C1 segment of cervical spinal cord (tissue), 14 donors: ENCODE results near the gene LRRC1.
"Not testable (repeated sequence)": the region's sequence is repeated elsewhere in the genome, so short reads cannot be mapped to it uniquely, and the experiment has no call there.

Experiments used
- DNase-seq, 14 donors: peaks; one replicate each; lab custom pipeline; 2025; lab: John Stamatoyannopoulos, UW

Gene LRRC1

DNA sequence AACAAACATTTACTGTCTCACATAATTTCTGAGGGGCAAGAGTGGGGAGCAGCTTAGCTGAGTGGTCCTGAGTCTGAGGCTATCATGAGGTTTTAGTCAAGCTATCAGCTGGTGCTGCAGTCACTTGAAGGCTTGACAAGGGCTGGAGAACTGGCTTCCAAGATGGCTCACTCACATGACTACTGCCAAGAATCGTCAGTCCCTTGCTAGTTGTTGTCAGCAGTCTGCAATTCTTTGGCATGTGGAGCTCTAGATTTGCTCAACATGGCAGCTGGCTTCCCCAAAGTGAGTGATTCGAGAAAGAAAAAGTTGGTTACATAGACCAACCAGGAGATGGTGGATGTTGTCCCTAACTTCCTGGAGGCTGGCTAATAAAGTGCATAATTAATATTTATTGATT is 2.8 kb upstream of the LRRC1 start:
- no peak for DNase-seq

DNA sequence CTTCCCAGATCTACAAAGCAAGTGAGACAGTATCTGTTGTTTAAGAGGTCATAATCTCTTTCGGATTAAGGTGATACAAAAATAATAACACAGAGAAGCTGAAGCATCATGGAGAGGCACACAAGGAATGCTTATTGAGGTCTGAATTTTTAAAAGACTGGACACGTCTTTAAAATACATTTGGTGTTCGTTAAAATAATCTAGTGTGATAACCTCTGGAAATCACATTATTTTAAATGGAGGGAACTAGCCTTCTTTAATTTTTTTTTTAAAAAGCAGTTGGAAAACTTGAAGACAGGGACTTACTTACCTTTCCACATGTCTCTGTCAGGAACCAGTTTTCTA is 1.9 kb upstream of the LRRC1 start:
- DNase-seq = no peak

DNA sequence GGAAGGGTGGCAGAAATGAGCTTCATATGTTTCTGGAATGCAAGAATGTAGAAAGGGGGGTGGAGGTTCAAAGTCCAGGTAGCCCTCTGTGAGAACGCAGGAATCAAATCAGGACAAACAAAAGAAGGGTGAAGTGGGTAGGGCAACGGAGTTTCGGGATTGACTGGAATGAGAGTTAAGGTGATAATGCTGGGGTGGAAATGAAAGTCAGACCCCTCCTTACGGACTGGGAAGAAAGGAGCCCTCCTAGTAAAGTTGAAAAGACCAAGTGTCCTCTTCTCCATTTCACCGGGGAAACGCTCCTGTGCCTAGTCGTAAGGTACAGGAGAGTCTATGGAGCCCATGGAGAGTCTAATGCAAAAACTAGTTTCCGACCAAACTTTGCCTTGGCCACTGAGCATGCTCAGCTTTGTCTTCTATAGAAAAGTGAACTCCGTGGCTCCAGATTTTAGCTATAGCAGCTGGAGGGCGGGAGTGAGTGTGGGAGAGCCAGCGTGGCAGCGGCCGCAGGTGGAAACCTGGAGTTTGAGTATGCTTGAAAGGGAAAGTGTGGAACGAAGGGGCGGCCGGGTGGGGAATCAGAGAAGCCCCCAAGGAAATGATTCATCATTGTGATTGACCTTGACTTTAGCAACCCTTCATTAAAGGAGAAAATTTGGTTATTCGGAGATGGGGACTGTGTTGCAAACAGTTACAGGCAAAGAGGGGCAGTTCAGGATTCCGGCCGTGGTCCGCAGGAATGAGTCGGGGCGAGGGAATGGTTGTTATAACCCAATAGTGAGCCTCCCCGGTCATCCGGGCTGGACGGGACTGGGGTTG is 1.3 kb upstream of the LRRC1 start:
- DNase-seq = peak in 5 of 14 donors; percentile 12 to 49 (median 34)

DNA sequence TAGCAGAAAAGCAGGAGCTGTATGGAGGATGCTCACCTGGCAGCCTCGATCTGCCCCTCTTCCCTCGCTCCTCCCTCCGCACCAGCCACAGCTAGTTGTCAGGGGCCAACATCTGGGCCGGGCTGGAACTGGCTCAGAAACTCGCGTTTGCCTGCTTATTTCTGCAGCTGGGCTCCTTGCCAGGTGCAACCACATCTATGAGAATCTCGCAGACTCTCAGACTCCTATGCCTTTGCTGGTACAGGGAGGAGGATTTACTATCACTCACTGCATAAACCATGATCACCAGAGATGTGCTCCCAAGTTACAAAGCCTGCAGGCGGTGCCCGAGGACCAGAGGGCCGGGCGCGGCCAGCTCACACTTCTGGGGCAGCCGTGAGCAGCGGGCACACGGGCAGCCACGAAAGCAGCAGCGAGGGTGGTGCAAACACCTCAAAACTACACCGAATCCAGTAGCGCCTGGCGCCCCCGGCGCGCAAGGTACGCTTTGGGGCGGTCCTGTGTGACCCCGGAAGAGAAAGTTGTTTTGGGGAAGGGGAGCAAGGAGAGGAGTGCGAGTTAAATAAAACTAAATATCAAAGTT is 577 bp upstream of the LRRC1 start:
- DNase-seq = peak in 13 of 14 donors; percentile 58 to 94 (median 85)

DNA sequence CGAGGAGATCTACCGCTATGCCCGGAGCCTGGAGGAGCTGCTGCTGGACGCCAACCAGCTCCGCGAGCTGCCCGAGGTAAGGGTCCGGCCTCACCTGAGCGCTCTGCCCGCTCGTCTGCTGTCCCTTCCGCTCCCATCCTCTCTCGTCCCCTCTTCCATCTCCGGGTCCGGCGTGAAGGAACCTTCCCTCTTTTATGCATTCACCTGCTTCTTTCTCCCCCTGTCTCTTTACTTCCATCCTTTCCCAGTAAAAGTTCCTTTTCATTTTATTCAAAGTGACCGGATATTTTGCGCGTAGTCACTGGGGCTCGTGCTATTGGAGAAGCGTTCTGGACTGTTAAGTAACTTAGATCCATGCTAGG is 516 bp downstream of the LRRC1 start:
- DNase-seq = peak in 1 of 14 donors; percentile 29

DNA sequence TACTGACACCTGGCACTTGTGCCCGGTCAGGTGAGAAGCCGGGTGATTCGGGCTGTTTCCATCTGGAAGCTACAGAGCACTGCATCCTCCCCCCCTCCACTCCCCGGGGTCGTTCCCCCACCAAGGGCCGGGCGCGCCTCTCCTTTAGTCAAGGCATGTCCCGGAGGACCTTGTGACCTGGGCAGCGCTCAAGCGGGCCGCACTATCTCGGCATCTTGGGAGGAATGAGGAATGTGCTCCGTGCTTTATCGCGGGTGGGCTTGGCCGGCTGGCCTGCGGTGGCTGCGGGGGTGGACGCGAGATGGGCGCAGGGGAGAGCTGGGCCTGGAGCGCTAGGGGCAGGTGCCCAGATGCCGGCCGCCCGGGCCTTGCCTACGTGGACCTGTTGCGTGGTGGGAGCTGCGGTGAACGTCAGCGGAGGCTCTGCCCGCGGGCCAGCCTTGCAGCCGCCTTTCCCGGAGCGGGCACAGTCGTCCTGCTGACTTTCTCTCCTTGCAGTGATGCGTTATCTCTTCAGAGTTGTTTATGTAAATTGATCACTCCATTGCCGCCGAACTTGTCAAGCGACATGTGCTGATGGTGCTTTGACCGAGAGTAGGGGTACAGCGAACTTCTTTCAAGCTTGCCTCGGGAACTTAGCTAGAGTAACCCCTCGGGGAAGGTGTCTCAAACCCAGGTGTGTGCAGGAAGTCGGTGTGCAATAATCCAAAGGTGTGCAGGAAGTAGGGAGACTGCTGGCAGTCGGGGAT is 1.1 kb downstream of the LRRC1 start:
- peak in 7 of 14 donors; percentile 10 to 65 (median 47) for DNase-seq

DNA sequence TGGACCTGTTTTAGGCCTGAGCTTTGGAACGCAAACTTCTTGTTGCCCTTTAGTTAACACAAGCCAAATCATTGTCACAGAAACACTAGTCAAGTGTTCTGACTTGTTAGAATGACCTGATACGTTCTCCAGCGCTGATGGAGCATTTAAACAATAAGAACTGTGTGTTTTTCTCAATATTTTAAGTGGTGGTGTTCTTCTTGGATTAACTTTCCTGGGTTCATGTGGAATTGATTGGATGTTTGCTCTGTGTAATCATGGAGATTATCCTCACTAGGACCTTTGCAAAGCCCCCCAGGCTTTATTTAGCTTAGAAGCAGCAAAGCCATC is 1.6 kb downstream of the LRRC1 start:
- DNase-seq = no peak

DNA sequence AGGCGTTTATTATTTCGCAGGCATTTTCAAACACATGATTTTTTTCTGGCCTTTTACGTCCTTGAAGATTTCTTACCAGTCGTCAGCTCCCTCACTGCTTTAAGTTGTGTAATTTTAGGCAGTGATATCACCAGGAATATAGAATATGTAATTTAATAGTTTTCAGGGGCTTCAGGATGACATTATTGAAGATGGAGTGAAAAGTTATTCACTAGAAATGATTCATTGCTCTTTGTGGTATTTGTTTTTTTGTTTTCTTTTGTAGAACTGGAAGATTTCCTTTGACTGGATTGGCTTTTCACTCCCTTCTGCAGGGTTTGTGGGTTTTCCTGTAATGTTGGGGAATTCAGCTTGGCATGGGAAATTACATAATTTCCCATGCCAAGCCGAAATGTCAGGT is 2.0 kb downstream of the LRRC1 start:
- no peak for DNase-seq

DNA sequence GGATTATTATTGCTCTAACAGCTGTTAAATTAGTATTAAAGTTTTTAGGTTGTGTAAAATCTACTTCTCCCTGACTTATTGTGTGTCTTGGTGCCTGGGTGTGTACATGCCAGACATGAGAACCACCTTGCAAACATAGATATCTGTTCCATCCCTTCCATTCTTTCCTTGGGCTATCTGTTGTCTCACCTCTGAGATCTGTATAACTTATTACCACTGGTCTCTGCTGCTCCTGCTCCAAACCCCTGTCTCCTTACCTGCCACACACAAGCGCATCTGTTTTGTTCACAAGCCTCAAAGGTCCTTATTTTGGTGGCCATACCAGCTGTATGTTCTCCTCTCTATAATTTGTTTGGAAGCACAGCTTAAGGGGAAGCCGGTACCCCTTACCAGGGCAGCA is 2.5 kb downstream of the LRRC1 start:
- no peak for DNase-seq

DNA sequence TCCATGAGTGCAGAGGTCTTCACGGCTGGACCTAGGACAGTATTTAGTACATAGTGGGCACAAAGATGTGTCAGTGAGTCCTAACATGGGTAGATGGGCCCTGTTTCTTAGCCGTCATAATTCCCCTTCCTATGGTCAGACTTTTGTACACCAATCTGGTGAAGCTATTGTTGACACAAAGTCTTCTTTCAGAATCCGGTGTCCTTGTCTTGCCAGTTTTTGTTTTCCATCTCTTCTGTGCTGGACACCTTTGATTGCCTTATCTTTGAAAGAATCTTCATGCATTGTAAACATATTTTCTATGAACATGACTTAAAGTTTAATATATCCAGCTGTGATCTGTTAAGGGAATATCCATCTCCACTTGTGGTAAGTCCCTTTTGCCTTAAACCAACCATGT is 4.5 kb downstream of the LRRC1 start:
- DNase-seq = no peak

DNA sequence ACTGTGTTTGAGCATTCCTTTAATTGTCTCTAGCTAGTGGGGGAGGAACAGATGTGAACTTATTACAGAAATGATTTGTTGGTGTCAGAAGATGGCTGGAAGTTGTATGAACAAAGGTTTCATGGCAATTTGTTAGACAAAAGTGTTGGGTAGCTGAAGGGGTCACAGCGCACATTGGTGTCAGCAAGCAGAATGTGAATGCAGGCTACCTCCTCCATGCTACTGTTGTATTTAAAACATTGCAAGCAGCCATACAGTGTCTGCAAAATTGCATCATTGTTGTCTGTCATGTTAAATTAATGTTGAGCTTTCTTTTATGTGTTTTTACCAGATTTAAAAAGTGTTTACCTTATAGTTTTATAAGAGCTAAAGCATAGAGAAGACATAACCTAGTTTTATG is 6.2 kb downstream of the LRRC1 start:
- no peak for DNase-seq

DNA sequence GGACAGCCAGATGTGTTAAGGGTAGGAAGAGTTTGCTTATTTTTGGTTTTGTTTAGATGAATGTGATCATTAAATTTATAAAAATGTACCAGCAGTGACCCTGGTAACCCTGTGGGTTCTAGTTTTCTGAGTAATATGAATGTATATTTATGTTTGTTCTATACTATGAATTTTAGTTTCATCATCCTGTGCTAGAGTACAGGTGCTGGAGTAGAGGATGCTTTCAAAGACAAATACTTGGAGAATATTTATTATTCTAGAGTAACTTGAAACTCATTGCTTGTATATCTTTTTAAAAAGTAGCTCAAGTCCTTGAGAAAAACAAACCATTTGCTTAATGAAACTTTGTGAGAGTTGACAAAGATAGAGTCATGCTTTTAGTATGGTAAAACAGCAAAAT is 7.8 kb downstream of the LRRC1 start:
- no peak for DNase-seq

DNA sequence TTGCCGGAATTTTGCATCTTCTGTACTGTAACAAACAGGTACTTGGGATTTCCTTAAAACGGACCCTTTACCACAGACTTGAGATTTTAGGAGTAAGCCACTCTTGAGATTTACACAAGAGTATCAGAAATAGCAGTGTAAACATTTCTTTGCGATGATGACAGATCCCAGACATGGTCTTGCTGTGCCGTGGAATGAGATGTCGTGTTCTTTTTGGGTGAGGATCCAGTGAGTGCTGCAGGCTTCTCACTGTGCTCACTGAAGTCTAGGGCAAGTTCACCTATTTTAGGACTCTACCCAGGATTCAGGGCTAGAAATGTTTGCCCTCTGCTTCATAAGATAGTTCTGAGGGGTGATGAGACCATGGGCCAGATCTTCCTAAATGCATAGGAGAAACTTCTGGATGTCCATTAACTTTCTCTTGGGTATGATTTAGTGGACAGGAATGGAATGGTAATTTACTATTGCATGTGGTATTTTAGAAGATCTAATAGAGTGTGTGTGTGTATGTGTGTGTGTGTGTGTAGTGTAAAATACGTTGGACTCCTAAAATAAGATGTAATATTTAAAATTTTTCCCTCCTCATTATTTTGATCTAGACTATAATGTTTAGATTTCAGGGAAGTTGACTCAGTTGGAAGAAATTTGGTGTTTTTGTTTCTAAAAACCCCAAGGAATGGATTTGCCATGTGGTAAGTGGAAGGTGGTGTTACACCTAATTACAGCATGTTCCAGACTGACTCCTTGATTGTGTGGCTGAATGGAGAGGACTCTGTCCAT is 8.5 kb downstream of the LRRC1 start:
- no peak for DNase-seq

DNA sequence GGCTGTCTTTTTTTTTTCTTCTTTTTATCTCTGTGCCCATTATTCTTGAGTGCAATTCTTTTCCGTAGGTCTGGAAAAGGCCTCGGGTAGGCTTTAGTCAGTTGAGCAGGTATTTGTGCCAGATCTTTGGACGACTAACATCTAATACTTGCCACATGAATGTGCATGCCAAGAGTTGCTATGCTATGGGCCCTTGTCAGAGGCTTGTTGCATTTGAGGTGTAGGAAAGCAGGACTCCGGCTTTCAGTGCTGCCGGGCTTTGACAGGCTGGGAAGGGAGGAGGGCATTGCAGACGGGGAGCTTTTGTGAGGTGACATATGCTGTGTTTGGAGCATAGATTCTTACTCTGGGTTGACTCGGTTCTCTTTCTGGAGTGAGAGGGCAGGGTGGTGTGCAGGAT is 10.2 kb downstream of the LRRC1 start:
- DNase-seq = no peak

DNA sequence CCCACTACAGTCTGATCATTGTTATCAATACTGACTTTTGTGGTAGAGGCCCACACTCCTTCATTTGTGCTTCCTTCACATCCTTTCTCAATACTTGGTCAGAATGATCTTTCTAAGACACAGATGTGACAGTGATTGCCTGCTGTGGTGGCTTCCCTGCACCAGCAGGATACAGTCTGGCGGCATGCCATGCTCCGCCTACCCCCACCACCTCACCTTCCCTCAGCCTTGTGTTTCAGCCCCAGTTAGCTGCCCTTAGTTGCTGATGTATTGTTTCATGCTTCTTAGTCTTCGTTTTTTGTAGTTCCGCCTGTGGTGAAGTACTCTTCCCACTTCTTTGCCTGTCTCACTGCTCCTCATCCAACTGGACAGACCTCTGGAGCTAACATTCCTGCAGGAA is 10.9 kb downstream of the LRRC1 start:
- DNase-seq = no peak

DNA sequence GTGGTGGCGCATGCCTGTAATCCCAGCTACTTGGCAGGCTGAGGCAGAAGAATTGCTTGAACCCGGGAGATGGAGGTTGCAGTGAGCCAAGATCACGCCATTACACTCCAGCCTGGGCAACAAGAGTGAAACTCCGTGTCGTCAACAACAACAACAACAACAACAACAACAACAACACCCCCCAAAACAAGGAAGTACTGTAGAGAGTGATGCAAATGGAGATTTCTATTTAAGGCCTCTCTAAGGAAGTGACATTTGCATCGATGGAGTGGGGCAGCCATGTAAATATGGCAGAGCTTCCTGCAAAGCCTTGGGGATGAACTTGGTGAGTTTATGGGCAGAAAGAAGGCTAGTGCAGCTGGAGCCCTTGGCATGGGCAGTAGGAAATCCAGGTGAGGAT is 12.8 kb downstream of the LRRC1 start:
- not testable (repeated sequence) for DNase-seq

DNA sequence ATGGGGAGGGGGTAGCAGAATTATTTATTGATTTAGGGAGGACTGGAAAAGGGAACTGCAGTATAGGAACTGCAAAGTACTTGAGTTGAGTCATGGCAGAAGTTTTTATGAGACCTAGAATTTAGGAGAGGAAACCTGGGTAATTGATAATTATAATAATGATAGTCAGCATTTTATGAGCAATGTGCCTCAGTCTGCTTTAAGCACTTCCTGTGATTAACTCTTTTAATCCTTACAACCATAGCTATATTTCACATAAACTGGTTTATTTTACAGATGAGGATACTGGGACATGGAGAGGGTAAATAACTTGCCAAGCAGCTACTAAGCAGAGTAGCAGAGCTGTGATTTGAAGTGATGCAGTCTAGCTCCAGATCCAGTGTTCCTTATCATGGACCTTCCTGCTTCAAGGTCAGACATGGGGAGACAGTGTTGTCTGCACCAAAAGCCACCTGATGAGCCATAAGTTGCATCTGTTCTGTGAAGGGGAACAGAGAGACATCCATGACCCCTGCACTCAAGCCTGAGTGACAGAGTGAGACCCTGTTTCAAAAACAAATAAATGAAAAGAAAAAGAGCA is 13.6 kb downstream of the LRRC1 start:
- DNase-seq = no peak

DNA sequence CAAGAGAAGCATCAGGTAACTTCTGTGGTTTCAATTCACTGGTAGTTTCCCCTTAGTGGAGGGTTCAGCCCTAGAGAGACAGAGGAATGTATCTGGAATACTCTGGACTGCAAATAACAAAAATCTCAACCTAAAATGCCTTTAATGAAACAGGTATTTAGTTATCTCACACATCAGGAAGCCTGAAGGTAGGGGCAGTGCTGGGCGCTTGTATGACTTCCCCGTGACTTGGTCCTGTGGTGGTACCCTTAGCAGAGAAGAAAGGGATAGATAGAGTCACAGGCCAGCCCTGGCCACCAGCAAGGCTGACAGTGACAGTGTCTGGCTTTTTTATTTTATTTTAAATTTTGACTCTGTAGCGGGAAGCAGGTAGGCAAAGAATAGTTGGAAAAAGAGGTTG is 14.9 kb downstream of the LRRC1 start:
- no peak for DNase-seq

DNA sequence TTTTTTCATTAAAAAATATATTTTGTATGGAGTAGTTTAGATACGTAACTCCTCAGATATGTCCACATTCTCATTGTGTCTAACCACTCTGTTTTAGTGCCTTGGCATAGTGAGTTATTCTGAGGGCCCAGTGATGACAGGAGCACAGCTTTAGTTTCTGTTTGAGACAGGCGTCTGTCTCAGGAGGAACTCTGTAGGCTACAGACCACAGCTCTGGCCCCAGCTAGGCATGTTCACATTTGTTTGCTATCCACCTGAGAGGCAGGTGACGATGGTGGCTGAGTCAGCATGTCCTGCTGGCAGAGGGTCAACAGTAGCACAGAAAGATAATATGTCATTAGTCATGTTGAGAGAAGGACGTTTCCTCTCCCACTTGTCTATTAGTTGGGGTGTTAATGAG is 16.3 kb downstream of the LRRC1 start:
- no peak for DNase-seq

DNA sequence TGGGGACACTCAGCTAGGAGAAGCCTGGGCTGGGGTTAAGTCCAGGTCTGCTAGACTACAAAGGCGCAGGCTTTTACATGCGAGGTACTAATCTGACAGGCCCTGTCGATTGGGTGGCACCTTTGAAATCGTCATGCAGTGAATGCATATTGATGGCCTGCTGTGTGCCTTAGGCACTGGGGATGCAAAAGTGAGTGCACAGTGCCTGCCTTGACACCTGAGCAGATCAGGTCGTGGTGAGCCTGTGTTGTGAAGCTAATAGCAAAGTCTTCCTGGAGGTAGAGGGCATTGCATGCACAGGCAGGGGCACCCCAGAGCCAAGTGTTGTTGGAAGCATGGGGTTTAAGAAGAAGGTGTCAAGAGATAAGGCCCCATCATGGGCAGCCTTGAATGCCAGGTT is 16.9 kb downstream of the LRRC1 start:
- DNase-seq = no peak

DNA sequence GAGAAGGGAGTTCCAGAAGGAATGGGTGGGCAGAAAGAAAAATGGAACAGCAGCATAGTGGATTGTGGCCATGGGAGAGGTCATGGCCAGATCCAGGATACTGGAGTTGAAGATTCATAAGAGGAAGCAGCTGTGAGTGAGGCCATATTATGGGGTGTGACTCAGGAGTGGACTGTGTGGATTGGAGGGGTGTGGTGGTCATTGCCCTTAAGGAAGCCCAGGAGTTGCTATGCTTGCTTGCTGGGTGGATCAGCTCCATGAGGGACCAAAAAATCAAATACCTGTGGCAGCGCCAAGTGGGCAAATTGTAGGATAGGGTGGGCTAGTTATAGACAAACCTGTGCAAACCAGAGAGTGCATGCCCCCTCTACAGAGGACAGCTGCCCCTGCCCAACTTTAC is 18.3 kb downstream of the LRRC1 start:
- DNase-seq = no peak

DNA sequence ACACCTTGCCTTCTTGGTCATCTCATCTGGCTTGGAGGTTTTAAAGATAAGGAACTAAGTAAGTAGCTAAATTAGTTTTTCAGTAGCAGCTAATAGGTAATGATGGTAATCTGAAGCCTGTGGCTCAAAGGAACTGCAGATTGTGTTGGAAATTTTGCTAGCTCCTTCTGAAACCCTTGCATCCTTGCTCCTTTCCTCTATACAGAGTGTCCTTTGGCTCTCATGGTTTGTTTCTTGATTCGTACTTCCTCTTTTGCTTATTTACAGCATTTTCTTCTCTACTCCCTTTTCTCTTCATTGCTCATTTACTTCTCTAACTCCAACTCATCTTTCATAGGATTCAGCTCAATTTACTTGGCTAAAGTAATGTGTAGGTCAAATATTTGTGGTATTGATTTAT is 19.0 kb downstream of the LRRC1 start:
- no peak for DNase-seq
